Skeletal muscle cell (primary cell): ENCODE measurements around the gene FURIN.
"Not testable (repeated sequence)": the region's sequence is repeated elsewhere in the genome, so short reads cannot be mapped to it uniquely, and the experiment has no call there.

Source experiments
- DNase-seq: peaks from one replicate; pipeline ENCODE4 v3.0.0-alpha.2; 2010; ENCODE audit warnings: low read depth
- H3K4me3 ChIP-seq: 2 replicates; pipeline ENCODE4 v1.5.1; 2011; ENCODE audit warnings: low read depth, mild to moderate bottlenecking, control low read depth, low read length, moderate library complexity

Gene FURIN

DNA sequence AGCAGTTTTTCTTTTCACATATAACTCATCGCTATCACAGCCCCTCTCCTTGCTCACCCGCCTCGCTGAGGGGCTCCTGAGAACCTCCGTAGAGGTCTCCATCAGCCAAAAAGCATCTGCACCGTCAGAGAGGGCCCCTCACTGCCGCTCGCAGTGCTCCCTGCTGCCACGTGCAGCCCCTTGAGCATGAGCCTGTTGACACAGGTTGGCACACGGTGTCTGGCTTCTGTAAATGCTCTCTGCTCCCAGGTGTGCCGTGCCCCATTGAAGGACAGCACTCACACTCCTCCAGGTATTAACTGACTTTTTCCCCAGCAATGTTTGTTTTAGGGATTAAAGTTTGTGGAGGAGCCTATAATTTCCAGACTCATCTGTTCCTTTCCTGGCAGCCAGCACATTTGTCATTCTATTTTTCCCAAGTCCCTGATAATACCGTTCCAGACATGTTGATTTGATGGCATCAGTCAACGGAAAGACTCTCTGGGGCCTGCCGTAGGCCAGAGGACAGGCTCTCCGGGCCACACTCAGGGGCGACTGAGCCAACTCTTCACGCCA lies 2.1 kb upstream of the FURIN start:
- H3K4me3 ChIP-seq = no peak overlapping the region

GRCh38 chr15:90866800-90867199 lies 1.6 kb upstream of the FURIN start:
- H3K4me3 ChIP-seq = no peak overlapping the region
- DNase-seq = no peak

More for the DNA sequence above, 2.1 kb upstream of the FURIN start:
- no peak for DNase-seq

GRCh38 chr15:90869140-90869541 lies 753 bp downstream of the FURIN start:
- no peak overlapping the region for H3K4me3 ChIP-seq
- no peak for DNase-seq

GRCh38 chr15:90869601-90870353 lies 1.4 kb downstream of the FURIN start:
- no peak overlapping the region for H3K4me3 ChIP-seq
- DNase-seq = peak; percentile 66

GRCh38 chr15:90870354-90871138 lies 2.2 kb downstream of the FURIN start:
- DNase-seq = no peak
- peak overlapping the region; percentile 67 for H3K4me3 ChIP-seq

GRCh38 chr15:90871139-90871715 lies 2.8 kb downstream of the FURIN start:
- H3K4me3 ChIP-seq = peak overlapping the region; percentile 67
- no peak for DNase-seq

GRCh38 chr15:90871716-90872485 lies 3.5 kb downstream of the FURIN start:
- peak overlapping the region; percentile 67 for H3K4me3 ChIP-seq
- no peak for DNase-seq

DNA sequence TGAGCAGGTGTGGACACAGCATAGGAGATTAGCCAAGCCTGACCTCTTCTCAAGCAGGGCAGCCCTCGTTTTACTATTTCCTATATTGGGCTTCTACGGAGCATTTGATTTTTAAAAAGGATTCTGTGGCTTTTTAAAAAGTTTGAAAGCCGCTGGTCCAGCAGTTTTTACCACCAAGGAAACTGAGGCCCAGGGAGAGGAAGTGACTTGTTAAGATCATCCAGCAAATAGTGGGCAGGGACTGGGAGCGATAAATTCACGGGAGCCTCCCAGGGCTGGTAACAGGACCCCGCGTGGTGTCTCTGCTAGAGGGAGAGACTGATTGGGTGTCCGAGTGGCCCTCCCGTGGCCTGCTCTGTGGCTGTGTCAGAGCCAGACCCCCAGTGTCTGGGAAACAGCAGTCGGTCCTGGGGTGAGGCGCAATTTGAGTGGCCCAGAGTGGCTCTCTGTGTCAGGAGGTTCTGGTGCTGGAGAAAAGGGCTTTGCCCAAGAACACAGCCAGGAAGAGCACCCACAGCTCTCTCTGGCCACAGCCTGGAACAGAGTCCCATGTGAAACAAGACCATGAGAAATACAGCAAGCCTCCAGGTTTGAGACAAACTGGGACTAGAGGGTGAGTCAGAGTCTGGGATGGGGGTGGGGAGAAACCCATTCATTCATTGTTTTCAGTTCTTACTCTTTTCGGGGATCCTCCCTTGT lies 4.2 kb downstream of the FURIN start:
- H3K4me3 ChIP-seq = peak overlapping the region; percentile 67
- DNase-seq = no peak

DNA sequence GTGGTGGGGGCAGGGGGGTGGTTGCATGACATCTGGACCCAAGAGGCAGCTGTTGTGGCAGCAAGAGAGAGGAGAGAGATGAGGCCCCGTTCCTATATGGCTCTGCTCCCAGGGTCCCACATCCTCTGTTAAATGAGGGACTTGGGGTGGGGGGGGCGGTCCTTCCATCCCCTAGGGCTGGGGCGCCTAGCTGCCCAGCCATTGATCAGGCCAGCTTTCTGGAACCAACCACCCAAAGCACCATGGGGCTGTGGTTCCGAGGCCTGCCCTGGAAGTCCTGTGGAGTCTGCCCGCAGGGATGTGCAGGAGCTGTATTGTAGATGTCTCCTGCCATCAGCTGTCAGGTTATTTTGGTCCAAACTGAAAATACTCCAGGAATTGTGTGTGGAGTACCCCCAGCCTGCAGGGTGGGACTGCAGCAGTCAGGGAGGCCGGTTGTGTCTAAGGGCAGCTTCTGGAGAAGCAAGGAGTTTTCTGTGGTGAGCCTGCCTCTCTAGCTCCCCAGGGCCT lies 5.2 kb downstream of the FURIN start:
- DNase-seq = no peak
- H3K4me3 ChIP-seq = no peak overlapping the region

GRCh38 chr15:90873998-90874605 lies 5.7 kb downstream of the FURIN start:
- DNase-seq = no peak
- H3K4me3 ChIP-seq = no peak overlapping the region

DNA sequence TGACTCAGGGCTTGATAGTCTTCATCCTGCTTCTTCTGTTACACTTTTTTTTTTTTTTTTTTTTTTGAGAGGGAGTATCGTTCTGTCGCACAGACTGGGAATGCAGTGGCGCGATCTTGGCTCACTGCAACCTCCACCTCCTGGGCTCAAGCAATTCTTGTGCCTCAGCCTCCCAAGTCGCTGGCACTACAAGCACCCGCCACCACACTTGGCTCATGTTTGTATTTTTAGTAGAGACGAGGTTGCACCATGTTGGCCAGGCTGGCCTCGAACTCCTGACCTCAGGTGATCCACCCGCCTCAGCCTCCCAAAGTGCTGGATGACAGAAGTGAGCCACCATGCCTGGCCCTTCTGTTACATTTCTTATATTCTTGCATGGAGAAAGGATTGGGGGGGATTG lies 6.6 kb downstream of the FURIN start:
- DNase-seq, H3K4me3 ChIP-seq: not testable (repeated sequence)

GRCh38 chr15:90875549-90875981 lies 7.2 kb downstream of the FURIN start:
- H3K4me3 ChIP-seq = no peak overlapping the region
- DNase-seq = no peak

- no peak for DNase-seq
- H3K4me3 ChIP-seq = no peak overlapping the region
Measured at GRCh38 chr15:90876046-90876445, 7.7 kb downstream of the FURIN start.

- DNase-seq = no peak
- no peak overlapping the region for H3K4me3 ChIP-seq
Measured at GRCh38 chr15:90876512-90877170, 8.3 kb downstream of the FURIN start.

- no peak overlapping the region for H3K4me3 ChIP-seq
- no peak for DNase-seq
Measured at GRCh38 chr15:90877315-90877714, 8.9 kb downstream of the FURIN start.

GRCh38 chr15:90877996-90878395 lies 9.6 kb downstream of the FURIN start:
- H3K4me3 ChIP-seq = no peak overlapping the region
- DNase-seq = no peak

GRCh38 chr15:90878660-90879059 lies 10.3 kb downstream of the FURIN start:
- no peak for DNase-seq
- H3K4me3 ChIP-seq = no peak overlapping the region
